Activated CD8-positive, alpha-beta T cell treated with anti-CD3 and anti-CD28 coated beads for 36 hours (primary cell): ENCODE data around the gene SLC4A3. TPM values are rescaled to one million over a fixed set of nuclear protein-coding genes. Genes with fewer than 3 reads are reported as not detected.

Experiments used
- ATAC-seq: fragments of 200-7000 bp; cut with Tn5 transposase; one replicate; pipeline ENCODE4 v1.10.0; 2021; ENCODE audit warnings: mild to moderate bottlenecking, moderate library complexity
- CTCF ChIA-PET: fragments of 350-600 bp; sonication (Branson Sonifier 250); formaldehyde crosslinking; loops from one replicate; lab custom pipeline; 2021; ENCODE audit warnings: antibody characterized with exemption; lab: Charles Lee
- POLR2A ChIA-PET: fragments of 350-600 bp; sonication (Branson Sonifier 250); formaldehyde crosslinking; loops from one replicate; lab custom pipeline; 2021; ENCODE audit warnings: antibody characterized with exemption; lab: Charles Lee
- DNase-seq: peaks from one replicate; pipeline ENCODE4 v3.0.0-alpha.2; 2020
- H3K27ac Mint-ChIP-seq: one replicate; pipeline ENCODE4 v1.8.0; 2021; ENCODE audit warnings: mild to moderate bottlenecking, mixed read lengths
- H3K27me3 Mint-ChIP-seq: one replicate; pipeline ENCODE4 v1.8.0; 2021; ENCODE audit warnings: mixed read lengths
- H3K36me3 Mint-ChIP-seq: one replicate; pipeline ENCODE4 v1.8.0; 2021; ENCODE audit warnings: low read depth, mixed read lengths
- H3K4me1 Mint-ChIP-seq: one replicate; pipeline ENCODE4 v1.8.0; 2021; ENCODE audit warnings: low read depth, mixed read lengths
- H3K4me3 Mint-ChIP-seq: one replicate; pipeline ENCODE4 v1.8.0; 2021; ENCODE audit warnings: mild to moderate bottlenecking, moderate library complexity, mixed read lengths
- H3K9me3 Mint-ChIP-seq: one replicate; pipeline ENCODE4 v1.8.0; 2021; ENCODE audit warnings: mixed read lengths
- CTCF ChIP-seq: fragments of 200-600 bp; IDR thresholded peaks from one replicate; pipeline ENCODE4 v1.8.0; 2022; ENCODE audit warnings: antibody characterized with exemption, mild to moderate bottlenecking
- intact Hi-C: fragments of 100-400 bp; cut with micrococcal nuclease; formaldehyde crosslinking; loops from one replicate; pipeline ENCODE4 v1.10.0; 2022
- total RNA-seq, 2 experiments: library from RNA; stranded (reverse); gene quantifications; one replicate each; pipeline ENCODE4 v1.2.3, GENCODE V29; 2021

The SLC4A3 gene
- total RNA-seq, 2 experiments from 2014 or later, result not detected

- H3K36me3 Mint-ChIP-seq, result no peaks in the 10 kb centered on the region
- no peak overlapping the region for H3K4me3 Mint-ChIP-seq
- intact Hi-C loops, result no loop called here
- ATAC-seq (no peak), DNase-seq (no peak)
- ChIA-PET POLR2A (no interaction called here), CTCF (interaction anchor here (1.0 kb wide), 1 partner anchor 56 kb away, joined by 3 read pairs; no protein-coding TSS in a partner anchor)
- H3K9me3 Mint-ChIP-seq, result no peaks in the 10 kb centered on the region
- H3K27ac Mint-ChIP-seq, result no peak overlapping the region
- H3K27me3 Mint-ChIP-seq, result peaks cover 5% of the 10 kb centered on the region
- no peak for TF ChIP-seq CTCF
- no peaks in the 10 kb centered on the region for H3K4me1 Mint-ChIP-seq
Observed at GRCh38 chr2:219634171-219634940, 6.9 kb downstream of the SLC4A3 start.

GRCh38 chr2:219634951-219635751, 7.7 kb downstream of the SLC4A3 start:
- peaks cover 7% of the 10 kb centered on the region for H3K27me3 Mint-ChIP-seq
- H3K27ac Mint-ChIP-seq, result no peak overlapping the region
- H3K9me3 Mint-ChIP-seq, result no peaks in the 10 kb centered on the region
- no peak for TF ChIP-seq CTCF
- no peaks in the 10 kb centered on the region for H3K4me1 Mint-ChIP-seq
- DNase-seq (no peak), ATAC-seq (no peak)
- intact Hi-C loops, result no loop called here
- ChIA-PET POLR2A (no interaction called here), CTCF (interaction anchor here (1.0 kb wide), 1 partner anchor 55 kb away, joined by 3 read pairs; no protein-coding TSS in a partner anchor)
- no peaks in the 10 kb centered on the region for H3K36me3 Mint-ChIP-seq
- H3K4me3 Mint-ChIP-seq, result no peak overlapping the region

GRCh38 chr2:219636144-219636915, 8.9 kb downstream of the SLC4A3 start:
- Mint-ChIP-seq H3K4me1 (no peaks in the 10 kb centered on the region), H3K4me3 (no peak overlapping the region), H3K27ac (no peak overlapping the region), H3K36me3 (no peaks in the 10 kb centered on the region), H3K27me3 (peaks cover 7% of the 10 kb centered on the region), H3K9me3 (no peaks in the 10 kb centered on the region)
- ChIA-PET POLR2A (interaction anchor here (0.6 kb wide), 1 partner anchor 274 kb away, joined by 3 read pairs; no protein-coding TSS in a partner anchor), CTCF (interaction anchor here (1.3 kb wide), 2 partner anchors 95 to 106 kb away, joined by 3 read pairs; no protein-coding TSS in a partner anchor)
- TF ChIP-seq CTCF, result no peak
- ATAC-seq (no peak), DNase-seq (no peak)
- intact Hi-C loops, result no loop called here

- H3K4me3 Mint-ChIP-seq, result no peak overlapping the region
- peaks cover 4% of the 10 kb centered on the region for H3K4me1 Mint-ChIP-seq
- no peaks in the 10 kb centered on the region for H3K36me3 Mint-ChIP-seq
- no peak for ATAC-seq
- H3K27me3 Mint-ChIP-seq, result peaks cover 7% of the 10 kb centered on the region
- H3K9me3 Mint-ChIP-seq, result no peaks in the 10 kb centered on the region
- ChIA-PET CTCF (interaction anchor here (1.3 kb wide), 2 partner anchors 96 to 107 kb away, joined by 3 read pairs; no protein-coding TSS in a partner anchor), POLR2A (no interaction called here)
- H3K27ac Mint-ChIP-seq, result no peak overlapping the region
- DNase-seq, result no peak
- no peak for TF ChIP-seq CTCF
- intact Hi-C loops, result no loop called here
Observed at GRCh38 chr2:219636941-219637841, 9.8 kb downstream of the SLC4A3 start.
